HG03280 (cell line): ENCODE results near the gene CDCA5.

Experiments used
- ATAC-seq: cut with Tn5 transposase; IDR thresholded peaks from one replicate; pipeline ENCODE4 v1.9.1; 2021; ENCODE audit warnings: mild to moderate bottlenecking, moderate library complexity; ENCODE audit not compliant: unreplicated experiment

The CDCA5 gene

GRCh38 chr11:65047581-65048422 is 36.0 kb downstream of the CDCA5 start:
- no peak for ATAC-seq

- no peak for ATAC-seq
These were observed 38.1 kb downstream of the CDCA5 start for GRCh38 chr11:65045728-65046127.

GRCh38 chr11:65045061-65045460 is 38.8 kb downstream of the CDCA5 start:
- no peak for ATAC-seq

- no peak for ATAC-seq
These were observed 39.8 kb downstream of the CDCA5 start for GRCh38 chr11:65043881-65044501.

- no peak for ATAC-seq
These were observed 40.9 kb downstream of the CDCA5 start for GRCh38 chr11:65042891-65043290.

- ATAC-seq = peak; percentile 80
These were observed 42.8 kb downstream of the CDCA5 start, which contains the start of gene SAC3D1 for GRCh38 chr11:65040847-65041622. SAC3D1 (plus strand) TSS chr11:65041210; CDS start chr11:65041293, 83 bp downstream.

GRCh38 chr11:65040520-65040846 is 43.4 kb downstream of the CDCA5 start:
- no peak for ATAC-seq

GRCh38 chr11:65036931-65037330 is 46.9 kb downstream of the CDCA5 start:
- no peak for ATAC-seq

GRCh38 chr11:65035579-65035978 is 48.3 kb downstream of the CDCA5 start:
- ATAC-seq = no peak

GRCh38 chr11:65034423-65034822 is 49.4 kb downstream of the CDCA5 start:
- no peak for ATAC-seq

GRCh38 chr11:65032216-65032615 is 51.6 kb downstream of the CDCA5 start:
- ATAC-seq = no peak
